T-helper 9 cell (primary cell): ENCODE data around the gene SPTB.

Source experiments
- DNase-seq: peaks from one replicate; pipeline ENCODE4 v3.0.0-alpha.2; 2020

The SPTB gene

GRCh38 chr14:64746298-64747250, 133.1 kb downstream of the SPTB start:
- no peak for DNase-seq

- DNase-seq = no peak
Observed at GRCh38 chr14:64745511-64746091, 134.1 kb downstream of the SPTB start.

GRCh38 chr14:64743061-64743460, 136.6 kb downstream of the SPTB start:
- DNase-seq = no peak

- DNase-seq = no peak
Observed at GRCh38 chr14:64741961-64742360, 137.7 kb downstream of the SPTB start.

GRCh38 chr14:64741200-64741599, 138.5 kb downstream of the SPTB start:
- DNase-seq = no peak

- no peak for DNase-seq
Observed at GRCh38 chr14:64738281-64738804, 141.4 kb downstream of the SPTB start.

- DNase-seq = no peak
Observed at GRCh38 chr14:64737391-64738280, 142.1 kb downstream of the SPTB start.

- no peak for DNase-seq
Observed at GRCh38 chr14:64736271-64737169, 143.2 kb downstream of the SPTB start.

- no peak for DNase-seq
Observed at GRCh38 chr14:64734990-64735389, 144.7 kb downstream of the SPTB start.

- DNase-seq = no peak
Observed at GRCh38 chr14:64733899-64734298, 145.8 kb downstream of the SPTB start.

GRCh38 chr14:64733321-64733720, 146.4 kb downstream of the SPTB start:
- DNase-seq = no peak

- no peak for DNase-seq
Observed at GRCh38 chr14:64732536-64733120, 147.1 kb downstream of the SPTB start.

GRCh38 chr14:64732066-64732465, 147.6 kb downstream of the SPTB start:
- DNase-seq = no peak

GRCh38 chr14:64731141-64731581, 148.5 kb downstream of the SPTB start:
- no peak for DNase-seq

- DNase-seq = no peak
Observed at GRCh38 chr14:64730681-64731080, 149.0 kb downstream of the SPTB start.

- no peak for DNase-seq
Observed at GRCh38 chr14:64730061-64730440, 149.7 kb downstream of the SPTB start.

GRCh38 chr14:64729386-64730060, 150.2 kb downstream of the SPTB start:
- DNase-seq = no peak

GRCh38 chr14:64728856-64729255, 150.9 kb downstream of the SPTB start:
- no peak for DNase-seq

GRCh38 chr14:64728106-64728505, 151.6 kb downstream of the SPTB start:
- no peak for DNase-seq

GRCh38 chr14:64727551-64728071, 152.1 kb downstream of the SPTB start:
- DNase-seq = no peak

GRCh38 chr14:64726585-64726890, 153.2 kb downstream of the SPTB start:
- DNase-seq = peak; percentile 59
